GM11168 (cell line): Measurements from ENCODE around the gene FAM3B.

Experiments used
- in situ Hi-C: fragments of 300-500 bp; cut with MboI; formaldehyde crosslinking; loops from one replicate; pipeline ENCODE4 v1.12.0; 2022; ENCODE audit warnings: low sequenced_read_pairs; ENCODE audit not compliant: unreplicated experiment

Gene FAM3B

GRCh38 chr21:41317063-41317392, 427 bp downstream of the FAM3B start:
- in situ Hi-C loops: no loop called here

- in situ Hi-C loops: no loop called here
These were observed 857 bp downstream of the FAM3B start for GRCh38 chr21:41317458-41317857.

GRCh38 chr21:41318218-41318617, 1.6 kb downstream of the FAM3B start:
- in situ Hi-C loops: no loop called here

- in situ Hi-C loops: no loop called here
These were observed 2.7 kb downstream of the FAM3B start for GRCh38 chr21:41319273-41319672.

- in situ Hi-C loops: no loop called here
These were observed 4.8 kb downstream of the FAM3B start for GRCh38 chr21:41321211-41321907.

- in situ Hi-C loops: no loop called here
These were observed 5.4 kb downstream of the FAM3B start for GRCh38 chr21:41321908-41322495.

GRCh38 chr21:41322496-41323382, 6.1 kb downstream of the FAM3B start:
- in situ Hi-C loops: no loop called here

- in situ Hi-C loops: no loop called here
These were observed 8.7 kb downstream of the FAM3B start for GRCh38 chr21:41325138-41325912.

- in situ Hi-C loops: no loop called here
These were observed 9.9 kb downstream of the FAM3B start for GRCh38 chr21:41326414-41327080.

GRCh38 chr21:41327753-41328152, 11.2 kb downstream of the FAM3B start:
- in situ Hi-C loops: no loop called here

- in situ Hi-C loops: no loop called here
These were observed 12.3 kb downstream of the FAM3B start for GRCh38 chr21:41328660-41329607.

GRCh38 chr21:41333752-41334151, 17.2 kb downstream of the FAM3B start:
- in situ Hi-C loops: no loop called here

GRCh38 chr21:41337515-41337914, 20.9 kb downstream of the FAM3B start:
- in situ Hi-C loops: no loop called here

- in situ Hi-C loops: no loop called here
These were observed 21.9 kb downstream of the FAM3B start for GRCh38 chr21:41338455-41338854.

GRCh38 chr21:41342035-41342434, 25.4 kb downstream of the FAM3B start:
- in situ Hi-C loops: no loop called here

- in situ Hi-C loops: no loop called here
These were observed 27.5 kb downstream of the FAM3B start for GRCh38 chr21:41344146-41344545.

- in situ Hi-C loops: no loop called here
These were observed 28.8 kb downstream of the FAM3B start for GRCh38 chr21:41345356-41345755.

GRCh38 chr21:41345934-41346685, 29.5 kb downstream of the FAM3B start:
- in situ Hi-C loops: no loop called here
